Epithelial cell of esophagus (primary cell): ENCODE measurements around the gene MPRIP.

Source experiments
- DNase-seq: peaks from one replicate; pipeline ENCODE4 v3.0.0; 2010; ENCODE audit warnings: low read depth
- H3K4me3 ChIP-seq: 2 replicates; pipeline ENCODE4 v1.5.1; 2011; ENCODE audit warnings: mild to moderate bottlenecking, low read length, control low read depth
- TF ChIP-seq, protein P1 (sequence below): IDR thresholded peaks from 2 replicates; pipeline ENCODE4 v1.5.1; 2011; ENCODE audit warnings: low read depth, mild to moderate bottlenecking, low read length, control low read depth, inconsistent platforms; ENCODE audit not compliant: insufficient read depth; ENCODE audit errors: missing control alignments

Gene MPRIP

DNA sequence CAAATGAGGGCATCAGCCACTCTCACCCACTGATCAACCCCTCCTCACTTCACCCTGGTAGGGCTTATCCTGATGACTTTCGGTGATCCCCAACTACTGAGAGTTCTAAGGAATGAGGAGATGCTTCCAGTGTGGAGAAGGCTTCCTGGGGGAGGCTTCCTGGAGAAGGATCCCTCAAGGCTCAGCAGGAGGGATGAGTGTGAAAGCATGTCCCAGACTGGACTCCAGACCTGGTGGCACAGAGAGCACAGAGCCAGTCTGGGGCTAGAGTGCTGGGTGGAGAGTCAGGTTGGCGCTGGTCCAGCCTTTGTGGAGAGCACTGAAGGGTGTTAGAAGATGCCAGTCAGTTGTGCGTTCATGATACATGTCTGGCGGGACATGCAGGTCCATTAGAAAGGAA is 110.1 kb downstream of the MPRIP start:
- no peak for DNase-seq
- TF ChIP-seq, protein P1, sequence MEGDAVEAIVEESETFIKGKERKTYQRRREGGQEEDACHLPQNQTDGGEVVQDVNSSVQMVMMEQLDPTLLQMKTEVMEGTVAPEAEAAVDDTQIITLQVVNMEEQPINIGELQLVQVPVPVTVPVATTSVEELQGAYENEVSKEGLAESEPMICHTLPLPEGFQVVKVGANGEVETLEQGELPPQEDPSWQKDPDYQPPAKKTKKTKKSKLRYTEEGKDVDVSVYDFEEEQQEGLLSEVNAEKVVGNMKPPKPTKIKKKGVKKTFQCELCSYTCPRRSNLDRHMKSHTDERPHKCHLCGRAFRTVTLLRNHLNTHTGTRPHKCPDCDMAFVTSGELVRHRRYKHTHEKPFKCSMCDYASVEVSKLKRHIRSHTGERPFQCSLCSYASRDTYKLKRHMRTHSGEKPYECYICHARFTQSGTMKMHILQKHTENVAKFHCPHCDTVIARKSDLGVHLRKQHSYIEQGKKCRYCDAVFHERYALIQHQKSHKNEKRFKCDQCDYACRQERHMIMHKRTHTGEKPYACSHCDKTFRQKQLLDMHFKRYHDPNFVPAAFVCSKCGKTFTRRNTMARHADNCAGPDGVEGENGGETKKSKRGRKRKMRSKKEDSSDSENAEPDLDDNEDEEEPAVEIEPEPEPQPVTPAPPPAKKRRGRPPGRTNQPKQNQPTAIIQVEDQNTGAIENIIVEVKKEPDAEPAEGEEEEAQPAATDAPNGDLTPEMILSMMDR, result no peak
- H3K4me3 ChIP-seq, result no peak overlapping the region

DNA sequence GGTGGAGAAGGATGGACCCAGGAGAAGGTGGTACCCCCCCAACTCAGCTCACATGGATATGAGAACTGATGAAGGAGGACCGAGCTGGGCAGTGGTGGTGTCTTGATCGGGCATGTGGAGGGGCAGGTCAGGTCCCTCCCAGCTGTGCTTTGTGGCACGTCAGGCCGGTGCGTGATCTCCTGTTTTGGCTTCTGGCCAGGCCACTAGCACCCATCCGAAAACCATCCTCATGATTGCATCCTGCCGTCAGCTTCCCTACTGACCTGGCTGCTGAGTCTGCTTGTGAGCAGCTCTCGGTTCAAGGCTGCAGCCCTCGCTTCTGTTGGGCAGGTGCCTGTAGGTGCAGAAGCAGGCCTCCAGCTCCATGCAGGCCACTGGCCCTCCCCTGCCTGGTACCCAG is 110.8 kb downstream of the MPRIP start:
- no peak overlapping the region for H3K4me3 ChIP-seq
- no peak for DNase-seq

DNA sequence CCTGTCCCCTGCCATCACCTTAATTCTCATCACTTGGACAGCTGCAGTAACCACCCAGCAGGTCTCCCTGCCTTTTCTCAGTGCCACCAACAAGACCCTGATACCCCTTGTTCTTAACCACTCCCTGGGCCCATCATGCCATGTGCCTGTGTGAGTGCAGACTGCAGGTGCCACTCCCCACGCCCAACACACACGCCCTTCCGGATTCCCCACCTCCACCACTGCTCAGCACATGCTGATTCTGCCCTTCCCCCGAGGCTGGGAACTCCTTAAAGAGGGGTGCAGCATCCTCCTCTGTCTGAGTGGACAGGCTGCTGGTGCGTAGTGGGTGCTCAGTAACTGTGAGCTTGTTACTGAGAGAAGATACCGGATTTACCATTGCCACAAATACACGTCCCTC is 111.5 kb downstream of the MPRIP start:
- H3K4me3 ChIP-seq, result no peak overlapping the region
- TF ChIP-seq, protein P1, result no peak
- no peak for DNase-seq

More for the DNA sequence above, 110.8 kb downstream of the MPRIP start:
- TF ChIP-seq, protein P1, result no peak

DNA sequence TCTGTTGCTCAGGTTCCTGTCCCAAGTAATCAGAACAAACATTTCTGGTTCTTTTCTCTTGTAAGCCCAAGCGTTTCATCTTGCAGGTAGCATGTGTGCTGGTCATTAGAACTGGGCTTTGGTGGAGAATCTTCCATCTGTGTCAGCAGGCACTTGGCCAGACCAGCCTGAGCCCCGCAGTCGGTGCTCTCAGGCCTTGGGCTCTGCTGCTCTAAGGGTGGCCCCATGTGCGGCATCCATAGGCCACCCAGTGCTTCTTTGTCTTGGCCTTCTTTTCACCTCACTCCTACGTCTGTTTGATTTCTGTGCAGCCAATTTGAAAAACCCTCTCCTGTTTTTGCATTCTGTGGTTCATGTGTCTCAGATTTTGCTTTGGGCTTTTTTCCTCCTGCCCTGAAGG is 112.3 kb downstream of the MPRIP start:
- DNase-seq, result no peak
- H3K4me3 ChIP-seq, result no peak overlapping the region
- TF ChIP-seq, protein P1, result no peak

DNA sequence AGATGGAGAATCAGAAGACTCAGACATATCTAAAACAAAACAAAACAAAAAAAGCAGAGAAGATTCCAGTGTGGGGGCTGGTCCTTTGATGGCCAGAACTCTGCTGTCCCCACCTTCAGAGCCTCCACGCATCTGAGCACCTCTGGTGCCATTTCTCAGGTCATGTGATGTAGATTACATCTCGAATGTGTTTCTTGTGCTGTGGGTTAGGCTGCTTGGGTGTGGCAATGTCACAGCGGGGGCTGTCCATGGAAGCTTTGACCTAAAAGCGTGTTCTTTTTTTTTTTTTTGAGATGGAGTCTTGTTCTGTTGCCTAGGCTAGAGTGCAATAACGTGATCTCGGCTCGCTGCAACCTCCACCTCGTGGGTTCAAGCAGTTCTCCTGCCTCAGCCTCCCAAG is 112.7 kb downstream of the MPRIP start:
- no peak for DNase-seq
- TF ChIP-seq, protein P1, result no peak
- no peak overlapping the region for H3K4me3 ChIP-seq

DNA sequence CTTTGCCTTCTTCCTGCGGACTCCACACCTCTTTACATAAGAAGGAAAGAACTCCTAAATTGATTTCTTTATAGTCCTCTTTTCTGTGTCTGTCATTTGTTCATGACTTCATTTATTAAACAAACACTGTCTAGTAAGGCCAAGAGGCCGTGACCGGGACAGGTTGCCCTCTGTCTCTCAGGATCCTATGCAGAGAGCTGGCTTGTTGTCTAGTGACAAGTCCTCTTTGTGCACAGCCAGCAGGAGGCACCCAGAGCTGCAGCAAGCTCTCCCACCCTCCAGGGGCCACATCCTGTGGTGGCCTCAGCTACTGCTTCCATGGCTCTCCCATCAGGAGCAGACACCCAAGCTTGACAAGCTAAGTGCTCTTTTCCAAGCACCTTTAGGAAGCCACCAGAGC is 113.3 kb downstream of the MPRIP start:
- no peak overlapping the region for H3K4me3 ChIP-seq
- TF ChIP-seq, protein P1, result peak; percentile 29
- DNase-seq, result no peak

DNA sequence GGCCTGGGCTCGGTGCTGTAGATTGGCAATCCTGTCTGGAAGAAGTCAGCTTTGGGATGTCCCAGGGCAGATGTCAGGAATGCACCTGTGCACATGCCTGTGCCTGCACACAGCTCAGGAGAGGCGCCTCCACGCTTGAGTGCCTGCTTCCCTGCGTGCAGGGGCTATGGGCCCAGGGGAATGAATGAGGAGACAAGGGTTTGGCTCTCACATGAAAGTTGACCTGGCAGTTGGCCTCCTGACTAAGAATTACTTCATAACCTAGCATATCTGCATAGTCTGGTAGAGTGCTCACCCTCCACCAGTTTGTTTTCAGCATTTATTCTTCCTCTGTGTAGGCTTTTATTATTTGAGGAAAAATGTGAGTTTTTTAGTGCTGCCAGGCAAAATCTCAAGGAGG is 113.8 kb downstream of the MPRIP start:
- DNase-seq, result peak; percentile 95
- TF ChIP-seq, protein P1, result no peak
- no peak overlapping the region for H3K4me3 ChIP-seq
